ENCODE measurements around the gene TM9SF4. TPM values are rescaled to one million over a fixed set of nuclear protein-coding genes. Genes with fewer than 3 reads are reported as not detected.

Gene TM9SF4
- polyA plus RNA-seq, 1 donor (not counting 4 experiments of a cell fraction or from before 2014, with no cell fraction given): 49.4 TPM

GRCh38 chr20:32216179-32217142 is 106.9 kb downstream of the TM9SF4 start:
- H2AFZ ChIP-seq (ENCODE audit: control insufficient read depth, low read length): no peak overlapping the region
- no peak for DNase-seq (ENCODE audit: low read depth, low spot score)
- H3K36me3 ChIP-seq (ENCODE audit: control insufficient read depth in 2 of 2, extremely low read depth in 1 of 2, insufficient read depth in 2 of 2, low read length in 2 of 2): peaks cover 31 to 37% of the 10 kb centered on the region in 2 experiments
- no peak for FAIRE-seq
- H3K9ac ChIP-seq (ENCODE audit: control insufficient read depth, extremely low read depth, insufficient read depth, low read length): no peak overlapping the region
- no peak overlapping the region for H3K4me3 ChIP-seq (ENCODE audit: control insufficient read depth in 2 of 3, extremely low read depth in 1 of 3, insufficient read depth in 2 of 3, low read depth in 1 of 3, low read length in 3 of 3)
- no peak overlapping the region for H3K27ac ChIP-seq (ENCODE audit: control insufficient read depth, insufficient read depth, low read length)
- peaks cover 5% of the 10 kb centered on the region for H3K79me2 ChIP-seq (ENCODE audit: control insufficient read depth, insufficient read depth, low read length)
- H3K9me1 ChIP-seq (ENCODE audit: control insufficient read depth, extremely low read depth, insufficient read depth, low read length): no peaks in the 10 kb centered on the region
- H3K27me3 ChIP-seq (ENCODE audit: control insufficient read depth, extremely low read depth, insufficient read depth, low read length): no peaks in the 10 kb centered on the region
- no peaks in the 10 kb centered on the region for H4K20me1 ChIP-seq (ENCODE audit: control insufficient read depth, extremely low read depth, insufficient read depth, low read length)
- TF ChIP-seq EZH2 (IDR thresholded peaks at IDR 0.05; ENCODE audit: low read length): no peak
- no peak for TF ChIP-seq CTCF (optimal IDR thresholded peaks at IDR 0.05 in 1 of 3, IDR thresholded peaks at IDR 0.05 in 1 of 3, conservative IDR thresholded peaks at IDR 0.05 in 1 of 3; ENCODE audit: extremely low read depth in 1 of 3, insufficient read depth in 2 of 3, low read length in 3 of 3)
- H3K4me2 ChIP-seq (ENCODE audit: control insufficient read depth, extremely low read depth, insufficient read depth, low read depth, low read length): no peak overlapping the region
- dilution Hi-C loops (cut with MboI; ENCODE audit: extremely low pct_ligation_motif_present, low sequenced_read_pairs): no loop called here
- no peaks in the 10 kb centered on the region for H3K9me3 ChIP-seq (ENCODE audit: control insufficient read depth, low read depth, low read length)
- H3K4me1 ChIP-seq (ENCODE audit: control insufficient read depth, extremely low read depth, insufficient read depth, low read length): no peaks in the 10 kb centered on the region

Other genes starting within 250 kb of the TM9SF4 start
- not detected in 3 replicates for gene DUSP15, start 239.2 kb upstream of the TM9SF4 start, polyA plus RNA-seq
- gene TTLL9, start 239.1 kb upstream of the TM9SF4 start, polyA plus RNA-seq: 0.10 to 0.13 TPM in 2 of 3 replicates, not detected in the other
- gene PDRG1, start 157.7 kb upstream of the TM9SF4 start, polyA plus RNA-seq: 15.3 to 17.5 TPM (median 15.7 TPM) in 3 replicates
- not detected in 3 replicates for gene XKR7, start 141.6 kb upstream of the TM9SF4 start, polyA plus RNA-seq
- not detected in 3 replicates for gene CCM2L, start 99.3 kb upstream of the TM9SF4 start, polyA plus RNA-seq
- gene HCK, start 57.5 kb upstream of the TM9SF4 start, polyA plus RNA-seq: 0.03 TPM in 1 of 3 replicates, not detected in the others
- gene PLAGL2, start 98.0 kb downstream of the TM9SF4 start, polyA plus RNA-seq: 4.2 to 4.3 TPM (median 4.2 TPM) in 3 replicates
- gene POFUT1, start 98.2 kb downstream of the TM9SF4 start, polyA plus RNA-seq: 25.1 to 37.3 TPM (median 26.1 TPM) in 3 replicates
- 16.2 to 25.4 TPM (median 20.3 TPM) in 3 replicates for gene KIF3B, start 167.9 kb downstream of the TM9SF4 start, polyA plus RNA-seq
- gene ASXL1, start 248.6 kb downstream of the TM9SF4 start, polyA plus RNA-seq: 17.4 to 26.9 TPM (median 20.0 TPM) in 3 replicates

All from keratinocyte (primary cell).